Duodenal mucosa (tissue), 2 donors: ENCODE measurements around the gene IKZF3.
"Not testable (repeated sequence)": the region's sequence is repeated elsewhere in the genome, so short reads cannot be mapped to it uniquely, and the experiment has no call there.

Experiments
- H3K27ac ChIP-seq: one replicate; pipeline ENCODE4 v1.7.0; 2013; ENCODE audit warnings: low read depth, low read length
- H3K27me3 ChIP-seq, 2 donors: one replicate each; pipeline ENCODE4 v1.7.0; 2013; ENCODE audit warnings: low read length in 2 of 2, control low read depth in 1 of 2; ENCODE audit not compliant: insufficient read depth in 2 of 2, control insufficient read depth in 1 of 2
- H3K36me3 ChIP-seq, 2 donors: one replicate each; pipeline ENCODE4 v1.7.0; 2013; ENCODE audit warnings: low read length in 2 of 2, control low read depth in 1 of 2; ENCODE audit not compliant: insufficient read depth in 2 of 2, control insufficient read depth in 1 of 2
- H3K4me1 ChIP-seq, 2 donors: one replicate each; pipeline ENCODE4 v1.7.0; 2013; ENCODE audit warnings: low read length in 2 of 2, control low read depth in 1 of 2; ENCODE audit not compliant: insufficient read depth in 2 of 2, control insufficient read depth in 1 of 2
- H3K4me3 ChIP-seq, 2 donors: one replicate each; pipeline ENCODE4 v1.7.0; 2013; ENCODE audit warnings: low read length in 2 of 2, low read depth in 1 of 2
- H3K9ac ChIP-seq, 2 donors: one replicate each; pipeline ENCODE4 v1.7.0; 2013; ENCODE audit warnings: low read length in 2 of 2, low read depth in 1 of 2
- H3K9me3 ChIP-seq, 2 donors: one replicate each; pipeline ENCODE4 v1.7.0; 2013; ENCODE audit warnings: low read length in 2 of 2, control low read depth in 1 of 2; ENCODE audit not compliant: control insufficient read depth in 1 of 2

Gene IKZF3

DNA sequence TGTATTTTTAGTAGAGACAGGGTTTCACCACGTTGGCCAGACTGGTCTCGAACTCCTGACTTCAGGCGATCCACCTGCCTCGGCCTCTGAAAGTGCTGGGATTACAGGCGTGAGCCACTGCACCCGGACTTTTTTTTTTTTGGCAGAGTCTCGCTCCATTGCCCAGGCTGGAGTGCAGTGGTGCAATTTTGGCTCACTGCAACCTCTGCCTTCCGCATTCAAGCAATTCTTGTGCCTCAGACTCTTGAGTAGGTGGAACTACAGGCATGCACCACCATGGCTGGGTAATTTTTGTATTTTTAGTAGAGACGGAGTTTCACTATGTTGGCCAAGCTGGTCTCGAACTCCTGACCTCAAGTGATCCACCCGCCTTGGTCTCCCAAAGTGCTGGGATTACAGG, 153.0 kb downstream of the IKZF3 start:
- H3K27ac ChIP-seq, H3K27me3 ChIP-seq, H3K9me3 ChIP-seq, H3K4me3 ChIP-seq, H3K9ac ChIP-seq: not testable (repeated sequence)
- peaks cover 17 to 19% of the 10 kb centered on the region in 2 donors for H3K4me1 ChIP-seq
- peaks cover 49 to 78% of the 10 kb centered on the region in 2 donors for H3K36me3 ChIP-seq

DNA sequence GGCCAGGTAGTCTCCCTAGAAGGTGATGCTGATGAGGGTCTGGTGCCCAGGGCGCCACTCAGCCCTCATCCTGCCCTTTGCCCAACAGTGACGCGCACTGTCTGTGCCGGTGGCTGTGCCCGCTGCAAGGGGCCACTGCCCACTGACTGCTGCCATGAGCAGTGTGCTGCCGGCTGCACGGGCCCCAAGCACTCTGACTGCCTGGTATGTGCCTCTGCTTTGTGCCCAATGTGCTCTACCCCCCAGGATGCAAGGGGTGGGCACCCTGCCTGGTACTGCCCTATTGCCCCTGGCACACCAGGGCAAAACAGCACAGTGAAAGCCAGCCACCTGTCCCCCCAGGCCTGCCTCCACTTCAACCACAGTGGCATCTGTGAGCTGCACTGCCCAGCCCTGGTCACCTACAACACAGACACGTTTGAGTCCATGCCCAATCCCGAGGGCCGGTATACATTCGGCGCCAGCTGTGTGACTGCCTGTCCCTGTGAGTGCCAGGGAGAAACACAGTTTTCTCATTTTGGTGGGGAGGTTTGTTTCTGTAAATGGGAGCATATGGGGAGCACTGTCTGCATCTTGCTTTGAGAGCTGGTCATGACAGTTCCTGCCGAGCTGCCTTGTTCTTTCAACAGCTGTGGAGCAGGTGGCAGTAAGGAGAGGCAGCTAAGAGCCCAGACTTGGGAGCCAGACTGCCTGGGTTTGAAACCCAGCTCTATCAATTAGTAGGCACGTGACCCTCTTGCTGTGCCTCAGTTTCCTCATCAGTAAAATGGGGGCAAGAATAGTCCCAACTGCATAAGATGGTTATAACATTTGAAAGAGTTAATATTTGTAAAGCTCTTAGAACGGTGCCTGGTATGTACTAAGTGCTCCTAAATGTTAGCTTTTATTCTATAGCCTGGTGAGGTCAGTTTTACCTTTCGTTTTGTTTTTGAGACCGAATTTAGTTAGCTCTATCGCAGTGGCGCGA, 153.8 kb downstream of the IKZF3 start:
- peaks cover 21 to 23% of the 10 kb centered on the region in 2 donors for H3K4me1 ChIP-seq
- H3K4me3 ChIP-seq, result no peak overlapping the region
- H3K9ac ChIP-seq, result no peak overlapping the region
- H3K36me3 ChIP-seq, result peaks cover 41 to 70% of the 10 kb centered on the region in 2 donors
- no peak overlapping the region for H3K27ac ChIP-seq
- no peaks in the 10 kb centered on the region for H3K9me3 ChIP-seq
- no peaks in the 10 kb centered on the region for H3K27me3 ChIP-seq

GRCh38 chr17:39709319-39709997, 154.7 kb downstream of the IKZF3 start:
- peaks cover 38 to 65% of the 10 kb centered on the region in 2 donors for H3K36me3 ChIP-seq
- no peak overlapping the region for H3K9ac ChIP-seq
- no peak overlapping the region for H3K27ac ChIP-seq
- no peaks in the 10 kb centered on the region for H3K27me3 ChIP-seq
- H3K4me3 ChIP-seq, result no peak overlapping the region
- no peaks in the 10 kb centered on the region for H3K9me3 ChIP-seq
- H3K4me1 ChIP-seq, result peaks cover 29 to 31% of the 10 kb centered on the region in 2 donors
